Sigmoid colon (tissue), 4 donors: Measurements from ENCODE around the gene SLC35E1.

ENCODE experiments used
- POLR2A ChIP-seq, 2 donors: fragments of 450-650 bp; IDR thresholded peaks; one replicate each; pipeline ENCODE4 v1.6.1; 2016; ENCODE audit warnings: antibody characterized with exemption in 2 of 2, mild to moderate bottlenecking in 2 of 2, moderate library complexity in 2 of 2
- POLR2AphosphoS5 ChIP-seq, 4 donors: sonication (generic); formaldehyde crosslinking; IDR thresholded peaks; one replicate each; pipeline ENCODE4 v1.6.1; 2017; ENCODE audit warnings: antibody characterized with exemption in 4 of 4
- TF ChIP-seq, protein P1 (sequence below), 4 experiments: fragments of 450-650 bp in 3 of 4; fragments of 200-600 bp in 1 of 4; IDR thresholded peaks; one replicate each; pipeline ENCODE4 v1.5.1; 2016 to 2019; ENCODE audit warnings: antibody characterized with exemption in 4 of 4, mild to moderate bottlenecking in 3 of 4, moderate library complexity in 2 of 4

DNA sequence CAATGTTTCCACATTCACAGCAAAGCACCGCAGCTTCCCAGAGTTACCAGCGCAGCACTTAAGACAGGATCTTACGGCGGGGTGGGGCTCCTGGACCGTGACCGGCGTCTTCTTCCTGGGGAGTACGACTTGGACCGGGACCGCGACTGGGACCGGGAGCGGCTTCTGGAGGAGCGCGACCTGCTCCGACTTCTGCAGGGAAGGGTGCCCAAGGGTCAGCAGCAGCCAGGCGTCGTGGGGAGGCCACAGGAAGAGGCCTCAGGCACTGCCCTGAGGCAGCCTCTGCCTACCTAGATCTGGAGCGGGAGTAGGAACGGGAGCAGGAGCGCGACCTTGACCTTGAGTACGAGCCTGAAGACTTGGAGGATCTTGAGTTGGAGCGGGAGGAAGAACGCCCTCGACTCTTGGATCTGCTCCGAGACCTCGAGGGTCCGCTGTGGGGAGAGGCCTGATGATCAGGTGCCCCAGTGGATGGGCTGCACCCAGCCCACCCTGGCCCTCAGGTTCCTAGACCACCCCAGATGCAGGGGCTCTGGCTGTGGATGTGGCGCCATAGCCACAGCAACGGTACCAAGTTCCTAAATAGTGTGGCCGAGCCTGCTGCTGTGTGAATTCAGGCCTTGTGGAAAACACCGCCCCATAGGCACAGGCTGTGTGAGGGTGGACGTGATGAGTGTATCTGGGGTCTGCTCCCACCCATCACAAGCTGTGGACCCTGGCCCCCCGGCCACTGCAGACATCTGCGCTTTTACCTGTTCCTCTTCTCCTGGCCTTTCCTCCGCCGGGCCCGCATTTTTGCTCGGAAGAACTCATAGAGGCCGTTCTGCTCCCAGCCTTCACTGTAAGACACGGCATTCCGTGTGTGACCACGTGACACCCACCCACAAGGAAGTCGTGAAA lies 51.9 kb downstream of the SLC35E1 start:
- no peak for TF ChIP-seq POLR2AphosphoS5 (IDR thresholded peaks at IDR 0.05)
- TF ChIP-seq, protein P1, sequence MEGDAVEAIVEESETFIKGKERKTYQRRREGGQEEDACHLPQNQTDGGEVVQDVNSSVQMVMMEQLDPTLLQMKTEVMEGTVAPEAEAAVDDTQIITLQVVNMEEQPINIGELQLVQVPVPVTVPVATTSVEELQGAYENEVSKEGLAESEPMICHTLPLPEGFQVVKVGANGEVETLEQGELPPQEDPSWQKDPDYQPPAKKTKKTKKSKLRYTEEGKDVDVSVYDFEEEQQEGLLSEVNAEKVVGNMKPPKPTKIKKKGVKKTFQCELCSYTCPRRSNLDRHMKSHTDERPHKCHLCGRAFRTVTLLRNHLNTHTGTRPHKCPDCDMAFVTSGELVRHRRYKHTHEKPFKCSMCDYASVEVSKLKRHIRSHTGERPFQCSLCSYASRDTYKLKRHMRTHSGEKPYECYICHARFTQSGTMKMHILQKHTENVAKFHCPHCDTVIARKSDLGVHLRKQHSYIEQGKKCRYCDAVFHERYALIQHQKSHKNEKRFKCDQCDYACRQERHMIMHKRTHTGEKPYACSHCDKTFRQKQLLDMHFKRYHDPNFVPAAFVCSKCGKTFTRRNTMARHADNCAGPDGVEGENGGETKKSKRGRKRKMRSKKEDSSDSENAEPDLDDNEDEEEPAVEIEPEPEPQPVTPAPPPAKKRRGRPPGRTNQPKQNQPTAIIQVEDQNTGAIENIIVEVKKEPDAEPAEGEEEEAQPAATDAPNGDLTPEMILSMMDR (IDR thresholded peaks at IDR 0.05), result no peak
- no peak for TF ChIP-seq POLR2A (IDR thresholded peaks at IDR 0.05)
